Measurements from ENCODE around the gene GABRG3.

- TF ChIP-seq CTCF (IDR thresholded peaks at IDR 0.05) (no peak), POLR2A (IDR thresholded peaks at IDR 0.05) (no peak)
Measured at GRCh38 chr15:27172821-27173220, 201.8 kb downstream of the GABRG3 start.

Data from heart left ventricle (tissue), 13 donors.